Stimulated activated CD8-positive, alpha-beta memory T cell treated with anti-CD3 and anti-CD28 coated beads, Interleukin-4, amount 100 ng/mL, for 24 hours (primary cell): Measurements from ENCODE around the gene GSG1L.

ENCODE experiments used
- DNase-seq: peaks from one replicate; pipeline ENCODE4 v3.0.0-alpha.2; 2020; ENCODE audit warnings: low read depth

GSG1L gene

DNA sequence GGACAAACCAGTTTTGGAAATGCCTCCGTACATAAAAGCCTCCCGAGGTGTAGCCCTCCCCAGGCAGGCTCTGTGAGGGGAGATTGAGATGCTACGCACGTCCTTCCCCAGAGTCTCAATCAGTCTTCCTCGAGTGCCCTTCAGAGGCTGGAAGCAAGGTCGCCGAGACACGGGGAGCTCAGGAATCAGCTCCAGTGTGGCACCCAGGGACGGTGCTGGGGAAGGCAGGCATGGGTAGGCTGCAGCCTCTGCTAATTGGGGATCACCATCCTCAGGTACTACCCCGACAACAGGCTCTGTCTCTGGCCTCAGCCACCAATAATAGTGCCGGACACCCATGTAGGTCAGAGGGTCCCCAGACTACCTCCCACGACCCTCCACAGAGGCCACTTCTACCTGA is 28.1 kb upstream of the GSG1L start:
- no peak for DNase-seq

DNA sequence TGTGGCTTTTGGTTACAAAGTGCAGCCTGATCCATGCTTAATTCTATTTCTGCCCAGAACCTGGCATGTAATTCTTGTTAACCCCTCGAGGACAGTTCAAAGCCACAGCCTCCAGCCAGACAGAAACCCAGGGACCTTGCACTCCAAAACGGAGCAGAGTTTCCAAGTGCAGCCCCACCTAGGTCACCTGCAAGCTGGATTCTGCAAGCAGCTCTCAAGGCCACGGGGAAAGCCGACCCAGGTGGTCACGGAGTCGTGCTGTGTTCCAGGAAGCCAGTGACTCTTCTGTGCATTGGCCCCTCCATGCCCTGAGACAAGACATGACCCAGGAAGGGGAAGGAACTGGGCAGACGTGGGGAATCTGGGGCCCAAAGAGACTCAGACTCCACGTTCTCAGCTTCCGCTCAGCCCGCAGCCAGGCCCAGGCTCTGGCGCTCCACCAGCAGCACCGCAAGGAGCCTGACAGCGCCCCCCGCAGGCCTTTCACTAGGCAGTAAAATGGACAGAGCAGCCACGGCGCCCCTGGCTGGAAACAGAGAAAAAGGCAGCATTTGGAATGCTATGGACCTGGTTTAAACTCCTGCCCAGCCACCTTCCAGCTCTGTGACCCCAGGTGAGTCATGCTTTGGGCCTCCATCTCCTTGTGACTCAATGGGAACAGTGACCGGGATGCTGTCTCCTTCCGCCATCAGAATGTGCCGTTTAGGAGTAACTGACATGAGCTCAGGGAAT is 27.3 kb upstream of the GSG1L start:
- DNase-seq = no peak

DNA sequence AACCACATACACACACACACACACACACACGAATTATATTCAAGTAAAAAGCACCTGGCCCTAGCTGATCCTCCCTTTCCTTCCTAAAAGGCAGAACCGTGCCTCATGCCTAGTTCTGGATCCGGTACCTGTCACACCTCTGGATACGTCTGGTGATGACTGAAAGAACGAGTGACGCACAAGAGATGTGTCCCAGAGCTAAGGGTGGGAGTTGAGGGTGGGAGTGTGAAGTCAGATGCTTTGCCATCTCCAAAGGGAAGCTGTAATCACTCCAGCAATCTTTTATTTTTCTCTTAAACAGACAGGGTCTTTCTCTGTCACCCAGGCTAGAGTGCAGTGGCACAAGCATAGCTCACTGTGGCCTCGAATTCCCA is 26.5 kb upstream of the GSG1L start:
- DNase-seq = no peak

DNA sequence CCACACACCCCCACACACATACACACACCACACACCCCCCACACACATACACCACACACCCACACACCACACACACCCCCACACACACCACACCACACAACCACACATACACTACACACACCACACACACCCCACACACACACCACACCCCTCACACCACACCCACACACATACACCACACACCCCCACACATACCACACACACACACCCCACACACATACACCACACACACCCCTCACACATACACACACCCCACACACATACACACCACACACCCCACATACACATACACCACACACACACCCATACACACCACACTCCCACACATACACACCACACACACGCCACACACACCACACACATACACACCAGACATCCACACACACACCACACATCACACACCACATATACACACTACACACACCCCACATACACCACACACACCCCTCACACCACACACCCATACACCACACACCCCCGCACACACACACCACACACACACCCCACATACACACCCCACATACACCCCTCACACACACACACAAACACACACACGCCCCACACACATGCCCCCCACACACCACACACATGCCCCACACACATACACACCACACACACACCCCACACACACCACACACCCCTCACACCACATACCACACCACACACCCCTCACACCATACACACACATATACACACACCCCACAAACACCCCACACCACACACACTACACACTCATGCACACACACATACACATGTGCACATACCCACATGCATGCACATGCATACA is 25.9 kb upstream of the GSG1L start:
- no peak for DNase-seq

DNA sequence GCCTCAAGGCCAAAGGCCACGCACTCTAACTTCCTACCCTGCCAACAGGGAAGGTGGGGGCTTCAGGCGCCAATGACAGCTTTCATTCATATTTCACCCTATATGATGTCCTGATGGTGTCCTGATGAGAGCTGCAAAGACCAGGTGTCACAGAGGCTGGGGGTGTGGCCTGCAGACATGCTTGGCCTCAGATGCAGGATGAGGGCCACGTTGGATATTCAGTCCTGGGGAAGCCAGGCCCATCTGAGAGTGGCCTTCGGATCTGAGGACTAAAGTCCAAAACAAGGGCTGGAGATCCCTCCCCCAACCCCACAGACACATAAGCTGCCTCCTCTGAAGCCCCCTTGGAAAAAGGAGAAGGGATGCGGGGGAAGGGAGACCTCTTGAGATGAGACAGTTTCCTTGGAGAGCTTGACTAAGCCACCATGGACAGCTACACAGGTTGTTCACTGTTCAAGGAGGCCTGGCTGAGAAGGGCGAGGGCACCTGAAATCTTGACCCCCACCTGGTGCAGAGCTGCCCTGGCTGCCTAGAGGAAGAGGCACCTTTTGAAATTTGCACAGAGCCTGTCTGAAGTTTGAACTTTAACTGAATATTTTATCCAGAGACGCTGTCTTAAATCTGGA is 24.3 kb upstream of the GSG1L start:
- DNase-seq = no peak

DNA sequence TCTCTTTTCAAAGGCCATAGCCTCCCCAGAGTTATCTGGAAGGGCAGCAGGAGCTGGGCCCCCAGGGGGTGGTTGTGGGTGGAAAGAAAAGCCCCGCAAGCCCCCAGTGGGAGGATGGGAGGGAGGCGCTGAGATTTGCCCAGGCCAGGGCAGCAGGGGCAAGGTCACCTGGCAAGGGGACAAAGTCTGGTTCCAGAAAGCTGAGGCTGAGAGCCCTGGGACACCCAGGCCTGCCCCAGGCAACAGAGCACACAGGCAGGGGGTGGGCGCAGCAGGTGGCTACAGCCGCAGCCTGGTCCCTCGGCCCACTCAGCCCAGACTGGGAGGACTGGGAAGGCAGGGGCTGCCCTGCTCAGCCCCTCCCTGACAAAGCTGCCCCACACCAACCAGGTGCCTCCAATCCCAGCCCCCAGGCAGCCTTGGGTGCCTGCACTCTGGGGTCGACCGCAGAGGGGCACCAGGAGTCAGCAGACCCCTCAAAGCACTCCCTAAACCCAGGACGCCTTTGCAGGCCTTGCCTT is 23.7 kb upstream of the GSG1L start:
- no peak for DNase-seq

DNA sequence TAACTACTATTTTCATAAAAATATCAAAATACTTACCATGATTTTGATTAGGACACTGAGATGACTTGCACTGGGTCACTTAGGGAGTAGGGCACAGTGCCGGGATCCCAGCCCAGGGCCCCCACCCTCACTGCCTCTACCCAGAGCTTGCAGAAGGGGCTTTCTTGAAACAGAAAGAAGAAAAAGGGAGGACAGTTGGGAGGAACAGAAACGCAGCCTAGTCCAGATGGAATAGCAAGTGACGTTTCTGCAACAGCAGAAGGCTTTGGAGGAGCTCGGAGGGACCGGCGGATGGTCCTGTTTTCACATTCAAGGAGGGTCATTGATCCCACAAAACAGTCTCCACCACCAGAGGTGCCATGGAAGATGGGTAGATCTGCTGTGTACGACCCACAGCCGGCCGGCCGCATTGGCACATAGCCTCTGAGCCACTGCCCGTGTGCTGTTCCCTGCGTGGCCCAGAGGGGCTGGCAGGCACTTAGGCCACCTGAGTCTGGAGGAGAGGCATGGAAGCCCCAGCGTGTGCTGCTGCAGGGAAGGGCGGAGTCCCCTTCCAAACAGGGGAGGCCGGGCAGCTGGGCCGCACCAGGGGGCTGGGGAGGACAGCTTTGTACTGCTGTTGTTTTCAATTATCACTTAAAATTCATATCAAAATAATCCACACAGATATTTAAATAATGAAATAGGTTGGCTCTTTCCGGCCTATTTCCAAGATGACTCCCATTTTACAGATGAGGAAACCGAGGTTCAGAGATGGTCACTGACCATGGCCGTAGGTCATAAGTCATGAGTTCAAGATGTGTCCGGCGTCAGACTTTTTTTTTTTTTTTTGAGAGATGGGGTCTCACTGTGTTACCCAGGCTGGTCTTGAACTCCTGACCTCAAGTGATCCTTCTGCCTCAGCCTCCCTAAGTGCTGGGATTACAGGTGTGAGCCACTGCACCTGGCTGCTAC is 22.9 kb upstream of the GSG1L start:
- DNase-seq = no peak

DNA sequence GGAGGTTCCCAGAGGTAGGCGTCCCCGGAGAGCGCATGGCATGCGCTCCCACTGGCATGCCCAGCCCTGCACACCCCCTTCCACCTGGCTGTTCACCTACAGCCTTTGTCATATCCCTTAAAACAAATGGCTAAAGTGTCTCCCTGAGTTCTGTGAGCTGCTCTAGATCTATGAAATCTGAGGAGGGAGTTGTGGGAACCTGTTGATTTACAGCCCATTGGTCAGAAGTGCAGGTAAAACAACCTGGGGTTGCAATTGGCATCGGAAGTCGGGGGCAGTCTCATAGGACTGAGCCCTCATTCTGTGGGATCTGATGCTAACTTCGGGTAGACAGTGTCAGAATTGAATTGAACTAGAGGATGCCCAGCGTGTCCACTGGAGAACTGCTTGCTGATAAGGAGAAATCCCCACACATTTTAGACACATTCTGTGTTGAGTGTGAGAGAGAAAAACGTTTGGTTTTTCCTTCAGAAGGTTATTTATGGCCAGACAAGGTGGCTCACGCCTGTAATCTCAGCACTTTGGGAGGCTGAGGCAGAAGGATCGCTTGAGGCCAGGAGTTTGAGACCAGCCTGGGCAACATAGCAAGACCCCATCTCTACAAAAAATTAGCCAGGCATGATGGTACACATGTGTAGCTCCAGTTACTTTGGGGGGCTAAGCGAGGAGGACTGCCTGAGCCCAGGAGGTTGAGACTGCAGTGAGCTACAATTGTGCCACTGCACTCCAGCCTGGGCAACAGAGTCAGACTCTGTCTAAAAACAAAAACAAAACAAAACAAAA is 22.1 kb upstream of the GSG1L start:
- no peak for DNase-seq

DNA sequence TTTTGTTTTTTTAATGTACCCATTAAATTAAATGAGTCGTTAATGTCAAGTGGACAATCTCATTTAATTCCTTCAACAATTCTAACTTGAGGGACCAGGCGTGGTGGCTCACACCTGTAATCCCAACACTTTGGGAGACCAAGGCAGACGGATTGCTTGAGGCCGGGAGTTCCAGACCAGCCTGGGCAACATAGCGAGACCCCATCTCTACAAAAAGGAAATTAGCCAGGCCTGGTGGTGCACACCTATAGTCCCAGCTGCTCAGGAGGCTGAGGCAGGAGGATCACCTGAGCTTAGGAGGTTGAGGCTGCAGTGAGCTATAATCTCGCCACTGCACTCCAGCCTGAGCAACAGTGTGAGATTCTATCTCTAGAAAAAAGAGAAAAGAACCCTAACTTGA is 20.7 kb upstream of the GSG1L start:
- no peak for DNase-seq

DNA sequence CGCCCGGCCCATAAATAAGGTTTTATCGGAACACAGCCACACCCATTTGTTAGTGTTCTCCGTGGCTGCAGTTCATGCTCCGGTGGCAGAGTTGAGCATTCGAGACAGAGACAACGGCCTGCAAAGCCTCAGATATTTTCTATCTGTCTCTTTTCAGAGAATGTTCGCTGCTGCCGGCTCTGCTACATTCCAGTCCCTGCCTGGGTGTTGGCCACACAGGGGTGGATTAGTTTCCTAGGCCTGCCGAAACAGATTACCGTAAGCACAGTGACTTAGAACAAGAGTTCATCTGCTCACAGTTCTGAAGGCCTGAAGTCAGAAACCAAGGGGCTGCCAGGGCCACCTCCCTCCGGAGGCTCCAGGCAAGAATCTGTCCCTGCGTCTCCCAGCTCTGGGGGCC is 19.1 kb upstream of the GSG1L start:
- no peak for DNase-seq

DNA sequence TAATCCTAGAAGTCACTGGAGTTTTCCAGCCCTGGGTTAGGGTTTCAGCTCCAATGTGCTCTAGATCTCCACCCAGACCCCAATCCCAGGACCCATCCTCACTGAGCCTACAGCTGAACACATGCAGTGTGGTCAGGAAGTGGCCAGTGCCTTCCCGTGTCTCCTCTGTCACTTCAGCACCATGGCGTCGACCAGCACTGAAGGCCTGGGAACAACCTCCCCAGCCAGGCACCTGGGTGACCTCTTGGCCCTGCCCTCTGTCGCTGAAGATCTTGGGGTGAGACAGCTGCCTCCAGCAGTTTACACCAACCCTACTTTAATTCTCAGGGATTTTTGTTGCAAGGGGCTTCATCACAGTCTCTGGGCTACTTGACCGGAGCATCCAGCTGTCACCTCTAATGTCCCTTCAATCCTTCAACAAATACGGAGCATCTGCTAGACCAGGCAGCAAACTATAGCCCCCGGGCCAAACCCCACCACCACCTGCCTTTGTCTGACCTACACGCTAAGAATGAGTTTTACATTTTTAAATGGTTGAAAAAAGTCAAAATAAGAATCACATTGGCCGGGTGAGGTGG is 18.0 kb upstream of the GSG1L start:
- no peak for DNase-seq

DNA sequence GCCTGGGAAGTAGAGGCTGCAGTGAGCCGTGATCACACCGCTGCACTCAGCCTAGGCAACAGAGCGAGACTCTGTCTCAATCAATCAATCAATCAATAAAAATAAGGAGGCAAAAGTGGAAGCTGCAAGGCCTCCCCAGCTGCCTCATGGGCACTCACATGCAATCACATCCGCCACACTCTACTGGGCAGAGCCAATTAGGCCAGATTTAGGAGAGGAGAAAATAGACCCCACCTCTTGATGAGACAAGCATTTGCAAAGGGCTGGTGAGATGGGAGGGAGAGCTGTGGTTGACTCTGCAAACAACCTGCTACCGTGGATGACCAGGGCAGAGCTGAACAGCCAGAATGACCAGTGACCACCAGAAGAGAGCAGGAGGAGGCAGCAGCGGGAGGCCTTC is 14.7 kb upstream of the GSG1L start:
- DNase-seq = no peak

DNA sequence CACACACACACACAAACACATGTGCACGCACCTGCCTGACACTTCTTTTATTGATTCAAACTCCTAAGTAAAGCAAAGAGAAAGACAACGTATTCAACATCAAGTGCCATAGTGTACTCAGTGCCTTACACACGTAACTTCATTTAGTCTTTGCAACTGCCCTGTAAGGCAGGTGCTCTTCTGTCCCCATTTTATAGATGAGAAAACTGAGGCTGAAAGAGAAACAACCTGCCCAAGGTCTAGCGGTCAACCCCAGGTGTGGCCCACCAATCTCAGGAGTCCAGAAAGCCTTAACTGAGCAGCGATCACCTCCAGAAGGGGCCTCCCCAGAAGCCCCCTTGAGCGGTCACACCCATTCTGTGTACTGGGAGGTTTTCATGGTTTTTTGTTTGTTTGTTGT is 10.3 kb upstream of the GSG1L start:
- no peak for DNase-seq

DNA sequence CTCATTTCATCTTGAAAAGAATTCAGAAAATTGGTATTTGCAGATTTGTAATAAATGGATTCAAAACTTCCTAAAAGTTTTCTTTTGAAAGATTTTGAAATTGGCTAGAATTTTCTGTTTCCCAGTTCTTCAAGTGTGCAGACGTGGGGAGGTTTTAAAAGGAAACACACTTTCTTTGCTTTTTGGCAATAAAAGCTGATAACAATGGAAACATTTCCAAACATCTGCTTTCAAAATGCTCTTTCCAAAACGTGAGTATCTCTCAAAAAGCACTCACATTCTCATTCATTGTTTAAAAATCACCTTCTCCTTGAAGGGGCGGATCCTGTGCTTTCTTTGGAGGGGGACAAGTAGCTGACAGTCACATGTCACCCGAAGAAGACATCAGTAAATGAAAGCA is 8.6 kb upstream of the GSG1L start:
- no peak for DNase-seq

DNA sequence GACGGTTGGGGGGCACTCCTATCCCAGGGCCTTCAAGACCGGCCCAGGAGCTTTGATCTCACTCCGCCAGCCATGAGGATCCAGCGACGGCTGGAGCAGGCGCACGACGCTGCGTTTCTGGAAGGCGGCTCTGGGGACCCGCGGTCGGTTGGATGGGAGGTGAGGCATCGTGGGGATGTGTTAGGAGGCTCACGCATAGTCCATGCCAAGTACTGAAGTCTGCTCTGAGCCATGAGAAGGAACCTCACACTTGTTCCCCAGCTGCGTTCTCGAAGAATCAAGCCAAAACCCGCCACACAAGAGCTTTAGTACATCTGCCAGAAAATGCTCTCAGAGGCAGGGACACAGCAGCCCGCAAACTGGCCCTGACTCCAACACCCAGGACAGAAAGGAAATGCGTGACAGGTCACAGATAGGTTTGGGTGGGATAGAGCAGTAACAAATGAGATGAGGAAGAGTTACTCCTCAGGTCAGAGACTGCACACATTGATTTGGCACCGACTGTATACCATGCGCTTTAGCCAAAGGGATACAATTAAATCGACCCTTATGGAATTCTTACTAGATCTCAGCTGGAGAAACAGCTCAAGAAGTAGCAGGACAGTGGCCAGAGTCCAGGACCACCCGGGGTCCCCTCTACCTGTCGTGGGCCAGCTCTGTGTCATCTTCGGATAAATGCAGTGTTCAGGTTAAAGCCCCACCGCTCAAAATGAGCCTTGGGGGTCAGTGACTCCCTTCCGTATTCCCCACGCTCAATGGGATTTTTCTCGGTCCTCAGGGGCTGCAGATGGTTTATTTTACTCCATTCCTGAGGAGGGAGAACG is 6.7 kb upstream of the GSG1L start:
- DNase-seq = no peak

DNA sequence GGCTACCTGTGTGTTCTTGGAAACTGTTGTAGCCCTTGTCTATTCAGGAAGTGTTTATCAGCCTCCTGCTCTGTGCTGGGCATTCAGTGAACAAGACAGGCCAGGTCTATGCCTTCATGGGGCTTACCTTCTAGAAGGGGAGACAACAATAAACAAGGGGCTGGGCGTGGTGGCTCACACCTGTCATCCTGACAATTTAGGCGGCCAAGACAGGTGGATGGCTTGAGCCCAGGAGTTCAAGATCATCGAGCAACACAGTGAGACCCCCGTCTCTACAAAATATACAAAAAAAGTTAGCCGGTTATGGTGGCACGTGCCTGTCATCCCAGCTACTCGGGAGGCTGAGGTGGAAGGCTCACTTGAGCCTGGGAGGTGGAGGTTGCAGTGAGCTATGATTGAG is 5.5 kb upstream of the GSG1L start:
- no peak for DNase-seq

DNA sequence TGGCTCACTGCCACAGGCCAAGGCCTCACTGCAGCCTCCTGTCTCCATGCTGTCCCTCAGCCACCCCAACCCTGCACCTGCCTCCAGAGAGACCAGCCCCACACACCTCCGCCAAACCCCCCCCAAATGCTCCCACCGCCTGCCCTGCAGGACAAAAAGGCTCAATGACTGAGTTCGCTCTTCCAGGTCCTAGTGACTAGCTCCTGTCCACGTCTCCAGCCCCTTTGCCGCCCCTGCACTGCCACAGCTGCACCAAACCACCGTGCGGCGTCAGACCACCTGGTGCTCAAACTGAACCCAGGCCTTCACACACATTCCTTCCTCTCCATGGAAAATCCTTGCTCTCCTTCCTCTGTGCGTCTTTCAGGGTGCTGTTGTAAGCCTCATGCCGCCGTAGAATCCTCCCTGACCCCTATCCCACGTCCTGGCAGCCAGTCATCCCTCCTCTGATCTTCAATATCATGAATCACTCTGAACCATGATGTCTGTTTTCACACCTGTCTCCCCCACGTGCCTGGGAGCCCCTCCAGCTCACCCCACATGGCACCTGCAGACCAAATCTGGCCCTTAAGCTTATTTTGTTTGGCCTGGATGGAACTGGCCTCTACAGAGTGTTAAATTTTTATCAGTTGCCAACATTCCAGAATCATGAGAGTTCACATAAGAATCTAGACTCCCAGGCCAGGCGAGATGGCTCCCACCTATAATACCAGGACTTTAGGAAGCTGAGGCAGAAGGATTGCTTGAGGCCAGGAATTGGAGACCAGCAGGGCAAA is 4.3 kb upstream of the GSG1L start:
- no peak for DNase-seq

DNA sequence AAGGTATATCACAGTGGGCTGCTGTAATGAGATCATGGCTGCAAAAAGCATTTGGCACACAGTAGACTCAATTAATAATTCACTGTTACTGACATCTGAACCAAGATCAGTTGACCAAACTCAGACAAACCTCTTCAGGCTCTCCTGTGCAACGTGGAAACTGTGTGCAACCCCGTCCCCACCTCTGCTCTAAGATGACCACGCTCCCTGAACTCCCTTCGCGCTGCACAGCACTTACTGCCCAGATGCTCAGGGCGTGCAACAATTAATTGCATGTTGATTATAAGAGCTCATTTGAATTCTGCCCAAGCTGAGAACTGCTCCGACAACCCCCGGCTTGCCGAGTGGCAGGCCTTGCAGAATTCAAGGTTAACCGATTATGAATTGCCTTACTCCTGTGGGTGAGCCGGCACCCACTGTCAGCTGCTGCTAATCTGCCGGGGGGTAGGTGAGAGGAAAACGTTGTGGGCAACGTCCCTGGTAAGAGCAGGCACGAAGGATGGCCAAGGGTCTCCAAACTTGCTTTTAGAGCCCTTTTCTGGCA is 1.3 kb upstream of the GSG1L start:
- DNase-seq = no peak

DNA sequence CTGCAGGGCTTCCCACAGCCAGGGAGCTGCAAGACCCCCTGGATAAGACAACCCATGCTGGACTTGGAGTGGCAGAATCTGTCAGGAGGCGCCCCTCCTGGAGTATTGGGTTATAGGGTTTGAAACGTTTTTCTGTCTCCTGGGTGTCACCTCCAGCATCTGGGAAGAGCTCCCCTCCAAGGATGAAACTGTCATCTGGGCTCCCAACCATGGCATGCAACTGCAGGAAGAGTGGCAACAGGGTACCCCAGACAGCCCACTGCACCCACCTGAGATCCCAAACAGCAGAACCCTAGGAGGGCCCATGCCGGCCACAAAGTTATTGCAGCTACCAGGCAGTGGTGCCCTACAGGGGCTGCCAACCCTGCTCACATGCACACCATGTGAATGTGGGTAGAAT is 636 bp upstream of the GSG1L start:
- no peak for DNase-seq
